Neural crest cell (in vitro differentiated cells): ENCODE results near the gene DOK5. TPM values are rescaled to one million over a fixed set of nuclear protein-coding genes. Genes with fewer than 3 reads are reported as not detected.
A peak's percentile ranks its signal among the peaks of the same experiment; 100 is the strongest.

ENCODE experiments used
- DNase-seq: peaks from one replicate; pipeline ENCODE4 v3.0.0; 2021; ENCODE audit warnings: low read depth, mixed read lengths, low spot score
- H3K27ac Mint-ChIP-seq: one replicate; pipeline ENCODE4 v1.8.0; 2021; ENCODE audit warnings: mild to moderate bottlenecking, mixed read lengths; ENCODE audit not compliant: unreplicated experiment
- H3K27me3 Mint-ChIP-seq: 2 replicates; pipeline ENCODE4 v1.8.0; 2021; ENCODE audit warnings: low read depth, mild to moderate bottlenecking, mixed read lengths
- H3K36me3 Mint-ChIP-seq: 2 replicates; pipeline ENCODE4 v1.8.0; 2021; ENCODE audit warnings: low read depth, mild to moderate bottlenecking, mixed read lengths
- H3K4me1 Mint-ChIP-seq: 2 replicates; pipeline ENCODE4 v1.8.0; 2021; ENCODE audit warnings: mixed read lengths
- H3K4me3 Mint-ChIP-seq: one replicate; pipeline ENCODE4 v1.8.0; 2021; ENCODE audit warnings: mild to moderate bottlenecking, mixed read lengths
- H3K9me3 Mint-ChIP-seq: 2 replicates; pipeline ENCODE4 v1.8.0; 2021; ENCODE audit warnings: mixed read lengths
- CTCF ChIP-seq: fragments of 200-600 bp; sonication (generic); conservative IDR thresholded peaks from 2 replicates; pipeline ENCODE4 v1.5.0; 2021; ENCODE audit warnings: antibody characterized with exemption, mild to moderate bottlenecking
- total RNA-seq: library from RNA; stranded (reverse); gene quantifications from 2 replicates; pipeline ENCODE4 v1.2.1, GENCODE V29; 2021

Gene DOK5
- total RNA-seq, 1 donor from 2014 or later: 4.4 TPM

- H3K4me1 Mint-ChIP-seq: peaks cover 11% of the 10 kb centered on the region
- H3K27ac Mint-ChIP-seq: no peak overlapping the region
- no peak overlapping the region for H3K4me3 Mint-ChIP-seq
- no peaks in the 10 kb centered on the region for H3K9me3 Mint-ChIP-seq
- DNase-seq: no peak
- no peaks in the 10 kb centered on the region for H3K27me3 Mint-ChIP-seq
- no peaks in the 10 kb centered on the region for H3K36me3 Mint-ChIP-seq
- TF ChIP-seq CTCF: no peak
Observed at GRCh38 chr20:54690323-54690722, 214.9 kb downstream of the DOK5 start.

- Mint-ChIP-seq H3K9me3 (no peaks in the 10 kb centered on the region), H3K27me3 (no peaks in the 10 kb centered on the region), H3K4me1 (peaks cover 11% of the 10 kb centered on the region), H3K27ac (no peak overlapping the region), H3K4me3 (no peak overlapping the region), H3K36me3 (no peaks in the 10 kb centered on the region)
- TF ChIP-seq CTCF: no peak
- no peak for DNase-seq
Observed at GRCh38 chr20:54691327-54691726, 215.9 kb downstream of the DOK5 start.

GRCh38 chr20:54692168-54692887, 216.9 kb downstream of the DOK5 start:
- Mint-ChIP-seq H3K27me3 (no peaks in the 10 kb centered on the region), H3K4me3 (no peak overlapping the region), H3K27ac (peak overlapping the region; percentile 16), H3K36me3 (no peaks in the 10 kb centered on the region), H3K9me3 (no peaks in the 10 kb centered on the region), H3K4me1 (peaks cover 11% of the 10 kb centered on the region)
- no peak for TF ChIP-seq CTCF
- DNase-seq: no peak

- Mint-ChIP-seq H3K27me3 (no peaks in the 10 kb centered on the region), H3K27ac (peak overlapping the region; percentile 58), H3K36me3 (no peaks in the 10 kb centered on the region), H3K9me3 (no peaks in the 10 kb centered on the region), H3K4me1 (peaks cover 11% of the 10 kb centered on the region), H3K4me3 (no peak overlapping the region)
- TF ChIP-seq CTCF: no peak
- no peak for DNase-seq
Observed at GRCh38 chr20:54694516-54694915, 219.1 kb downstream of the DOK5 start.

GRCh38 chr20:54698373-54698772, 223.0 kb downstream of the DOK5 start:
- no peaks in the 10 kb centered on the region for H3K9me3 Mint-ChIP-seq
- no peak for TF ChIP-seq CTCF
- no peak for DNase-seq

More at GRCh38 chr20:54698373-54698772, 223.0 kb downstream of the DOK5 start:
- Mint-ChIP-seq H3K36me3 (no peaks in the 10 kb centered on the region), H3K4me3 (no peak overlapping the region), H3K27ac (no peak overlapping the region), H3K4me1 (peaks cover 4% of the 10 kb centered on the region), H3K27me3 (no peaks in the 10 kb centered on the region)
